ENCODE results near the gene PDXDC1.
"Not testable (repeated sequence)": the region's sequence is repeated elsewhere in the genome, so short reads cannot be mapped to it uniquely, and the experiment has no call there.

PDXDC1 gene

GRCh38 chr16:15071916-15072769, 97.3 kb downstream of the PDXDC1 start:
- DNase-seq (ENCODE audit: low read depth) = not testable (repeated sequence)

DNA sequence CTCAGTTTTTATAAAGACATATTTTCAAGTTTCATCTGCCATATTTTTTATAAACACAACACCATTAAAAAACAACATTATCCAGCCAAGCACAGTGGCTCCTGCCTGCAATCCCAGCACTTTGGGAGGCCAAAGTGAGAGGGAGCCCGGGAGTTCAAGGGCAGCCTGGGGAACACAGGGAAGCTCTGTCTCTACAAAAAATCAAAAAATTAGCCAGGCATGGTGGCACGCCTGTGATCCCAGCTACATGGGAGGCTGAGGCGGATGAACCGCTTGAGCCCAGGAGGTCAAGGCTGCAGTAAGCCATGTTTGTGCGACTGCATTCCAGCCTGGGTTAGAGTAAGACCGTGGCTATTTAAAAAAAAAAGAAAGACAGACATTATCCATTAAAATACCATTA, 98.3 kb downstream of the PDXDC1 start:
- no peak for DNase-seq (ENCODE audit: low read depth)

- not testable (repeated sequence) for DNase-seq (ENCODE audit: low read depth)
Observed at GRCh38 chr16:15076161-15076560, 101.3 kb downstream of the PDXDC1 start.

GRCh38 chr16:15080883-15081282, 106.1 kb downstream of the PDXDC1 start:
- not testable (repeated sequence) for DNase-seq (ENCODE audit: low read depth)

GRCh38 chr16:15082788-15083187, 108.0 kb downstream of the PDXDC1 start:
- DNase-seq (ENCODE audit: low read depth) = not testable (repeated sequence)

- DNase-seq (ENCODE audit: low read depth) = not testable (repeated sequence)
Observed at GRCh38 chr16:15090663-15091269, 115.9 kb downstream of the PDXDC1 start.

- DNase-seq (ENCODE audit: low read depth) = not testable (repeated sequence)
Observed at GRCh38 chr16:15093571-15093954, 118.7 kb downstream of the PDXDC1 start.

- peak; percentile 84 for DNase-seq (ENCODE audit: low read depth)
Observed at GRCh38 chr16:15093955-15094827, 119.4 kb downstream of the PDXDC1 start, which contains the start of gene RRN3. RRN3 (minus strand) TSS chr16:15094272; CDS start chr16:15094233, 39 bp downstream.

DNA sequence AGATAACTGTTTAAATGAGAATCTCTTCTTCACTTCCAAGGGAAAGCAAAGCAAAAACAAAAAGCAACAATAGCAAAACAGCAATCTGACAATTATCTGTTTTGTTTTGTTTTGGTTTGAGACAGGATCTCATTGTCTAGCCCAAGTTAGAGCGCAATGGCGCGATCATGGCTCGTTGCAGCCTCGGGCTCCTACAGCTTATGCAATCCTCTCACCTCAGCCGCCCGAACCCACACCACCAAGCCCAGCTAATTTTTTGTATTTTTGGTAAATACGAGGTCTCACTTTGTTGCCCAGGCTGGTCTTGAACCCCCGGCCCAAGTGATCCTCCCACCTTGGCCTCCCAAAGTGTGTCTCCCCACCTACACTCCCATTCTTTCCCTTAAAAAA, 121.8 kb downstream of the PDXDC1 start:
- DNase-seq (ENCODE audit: low read depth) = not testable (repeated sequence)

GRCh38 chr16:15099366-15099909, 124.6 kb downstream of the PDXDC1 start:
- not testable (repeated sequence) for DNase-seq (ENCODE audit: low read depth)

- DNase-seq (ENCODE audit: low read depth) = not testable (repeated sequence)
Observed at GRCh38 chr16:15100372-15100987, 125.7 kb downstream of the PDXDC1 start.

DNA sequence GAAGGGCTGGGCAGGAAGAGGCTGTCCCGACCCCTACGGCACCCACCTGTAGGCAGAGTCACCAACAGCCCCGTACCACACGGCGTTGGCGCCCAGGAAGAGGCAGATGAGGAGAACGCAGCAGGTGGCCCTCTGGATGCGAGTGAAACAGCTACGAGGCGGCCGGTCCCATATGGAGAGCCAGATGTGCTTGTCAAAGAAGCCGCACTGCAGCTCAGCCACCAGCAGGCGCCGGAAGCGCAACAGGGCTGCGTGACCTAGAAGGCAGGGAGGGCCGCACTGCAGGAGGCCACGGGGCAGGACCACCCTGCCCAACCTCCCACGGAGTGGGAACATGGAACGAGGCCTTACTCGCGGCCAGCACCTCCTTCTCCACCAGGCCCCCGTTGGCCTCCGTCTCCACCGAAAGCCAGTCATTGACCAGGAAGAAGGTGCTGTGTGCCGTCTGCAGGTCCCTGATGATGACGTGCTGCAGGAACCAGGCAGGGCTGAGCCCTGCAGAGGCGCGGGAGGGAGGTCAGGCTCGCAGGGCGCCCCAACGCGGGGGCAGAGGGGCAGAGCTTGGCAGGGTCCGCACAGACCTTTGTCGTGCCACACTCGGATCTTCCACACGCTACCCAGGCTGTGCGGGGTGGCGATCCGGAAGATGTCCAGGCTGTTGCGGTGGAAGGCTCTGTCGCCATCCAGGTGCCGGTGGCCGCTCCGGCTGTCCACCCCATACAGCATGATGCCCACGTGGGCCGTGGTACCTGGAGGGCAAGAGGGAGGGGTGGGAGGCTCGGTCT, 153.0 kb downstream of the PDXDC1 start:
- DNase-seq (ENCODE audit: low read depth) = not testable (repeated sequence)

GRCh38 chr16:15130256-15130932, 155.6 kb downstream of the PDXDC1 start:
- DNase-seq (ENCODE audit: low read depth) = not testable (repeated sequence)

DNA sequence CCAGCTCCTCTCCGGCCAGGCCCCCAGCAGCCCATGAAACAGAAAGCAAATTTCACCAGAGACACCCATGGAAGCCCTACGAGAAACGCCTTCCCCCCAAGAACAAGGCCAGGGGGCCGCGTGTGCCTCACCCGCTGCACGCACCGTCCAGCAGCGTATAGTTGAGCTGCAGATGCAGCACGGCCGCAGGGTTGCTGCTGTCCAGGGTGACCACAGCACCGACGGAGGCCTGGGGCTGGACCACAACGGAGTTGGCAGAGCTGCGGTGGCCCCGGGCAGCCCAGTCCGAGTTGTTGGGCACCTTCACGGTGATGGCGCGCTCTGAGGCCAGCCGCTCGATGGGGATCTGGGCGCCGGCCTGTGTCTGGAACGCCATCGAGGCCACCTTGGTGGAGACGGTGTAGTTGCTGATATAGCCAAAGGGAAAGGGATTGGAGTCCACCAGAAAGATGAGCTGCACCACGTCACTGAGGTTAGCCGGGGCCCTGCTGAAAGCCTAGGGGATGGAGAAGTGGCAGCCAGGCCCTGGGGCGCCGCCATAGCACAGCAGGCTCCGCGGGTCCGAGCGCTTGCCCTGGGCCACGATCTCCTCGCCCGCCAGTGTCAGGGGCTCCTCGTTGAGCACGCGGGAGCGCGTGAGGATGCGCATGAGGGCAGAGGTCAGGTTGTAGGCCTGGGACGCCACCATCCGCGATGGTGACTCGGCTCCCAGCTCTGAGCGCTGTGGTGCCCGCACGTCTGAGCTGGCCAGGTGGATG, 156.3 kb downstream of the PDXDC1 start:
- not testable (repeated sequence) for DNase-seq (ENCODE audit: low read depth)

DNA sequence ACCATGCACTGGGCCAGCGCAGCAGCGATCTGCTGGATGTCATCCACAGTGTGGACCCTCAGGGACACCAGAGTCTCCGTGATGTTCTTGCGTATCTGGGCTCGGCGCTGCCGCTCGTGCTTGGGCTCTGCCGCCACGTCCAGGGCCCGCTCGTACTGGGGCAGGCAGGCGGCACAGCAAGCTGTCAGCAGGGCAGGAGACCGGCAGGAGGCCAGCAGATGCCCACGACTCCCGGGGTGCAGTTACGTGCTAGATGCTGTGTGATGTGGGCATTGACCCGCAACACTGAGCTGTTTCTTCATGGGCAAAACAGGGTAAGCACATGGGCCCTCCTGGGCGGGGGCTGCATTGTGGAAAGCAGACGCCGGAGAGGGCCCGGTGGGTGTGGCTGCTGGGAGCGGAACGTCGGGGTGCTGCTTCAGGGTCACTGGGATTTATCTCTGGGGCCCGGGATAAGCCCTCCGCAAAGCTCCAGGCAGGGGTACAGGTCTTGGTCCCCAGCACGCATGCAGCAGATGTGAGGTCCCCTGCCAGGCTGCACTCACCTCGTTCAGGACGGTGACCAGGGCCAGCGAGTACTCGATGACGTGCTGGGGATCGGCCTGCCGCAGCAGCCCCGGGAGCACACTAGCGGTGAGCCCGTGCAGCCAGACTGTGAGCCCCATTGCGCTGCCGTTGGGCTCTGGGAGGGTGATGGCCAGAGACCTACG, 158.0 kb downstream of the PDXDC1 start:
- not testable (repeated sequence) for DNase-seq (ENCODE audit: low read depth)

DNA sequence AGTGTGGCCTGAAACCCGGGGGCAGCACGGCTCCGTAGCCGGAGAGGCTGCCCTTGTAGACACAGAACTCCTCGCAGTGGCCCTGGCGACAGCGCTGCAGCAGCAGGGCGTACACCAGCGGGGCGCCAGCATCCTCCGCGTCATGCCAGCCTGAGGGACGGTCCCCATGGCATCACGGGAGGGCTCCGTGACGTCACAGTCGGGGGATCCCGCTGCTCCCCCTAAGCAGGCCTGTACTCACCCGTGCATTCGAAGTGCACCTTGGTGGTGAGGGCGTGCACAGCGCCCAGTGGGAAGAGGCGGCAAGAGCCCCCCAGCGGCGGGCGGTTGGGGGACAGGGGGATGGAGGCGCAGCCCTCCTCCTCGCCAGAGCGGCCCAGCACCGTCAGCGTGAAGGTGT, 158.7 kb downstream of the PDXDC1 start:
- DNase-seq (ENCODE audit: low read depth) = not testable (repeated sequence)

- not testable (repeated sequence) for DNase-seq (ENCODE audit: low read depth)
Observed at GRCh38 chr16:15134752-15135482, 160.1 kb downstream of the PDXDC1 start.
